ENCODE measurements around the gene TAS2R1. TPM values are rescaled to one million over a fixed set of nuclear protein-coding genes. Genes with fewer than 3 reads are reported as not detected.

TAS2R1 gene
- total RNA-seq, 1 donor from 2014 or later, result not detected

- no peaks in the 10 kb centered on the region for H3K9me3 Mint-ChIP-seq
- no peaks in the 10 kb centered on the region for H3K36me3 Mint-ChIP-seq
- peaks cover 12% of the 10 kb centered on the region for H3K4me1 Mint-ChIP-seq (ENCODE audit: unreplicated experiment)
- no peak overlapping the region for H3K4me3 Mint-ChIP-seq
- no peak for DNase-seq (ENCODE audit: extremely low spot score, unreplicated experiment)
- no peak for TF ChIP-seq CTCF (conservative IDR thresholded peaks at IDR 0.05)
- H3K27ac Mint-ChIP-seq, result no peak overlapping the region
- H3K27me3 Mint-ChIP-seq, result peaks cover 8% of the 10 kb centered on the region
Measured at GRCh38 chr5:9624196-9624947, 5.8 kb downstream of the TAS2R1 start.

- Mint-ChIP-seq H3K9me3 (no peaks in the 10 kb centered on the region), H3K36me3 (no peaks in the 10 kb centered on the region), H3K4me1 (ENCODE audit: unreplicated experiment) (peaks cover 12% of the 10 kb centered on the region), H3K27ac (no peak overlapping the region), H3K4me3 (no peak overlapping the region), H3K27me3 (peaks cover 11% of the 10 kb centered on the region)
- DNase-seq (ENCODE audit: extremely low spot score, unreplicated experiment), result no peak
- no peak for TF ChIP-seq CTCF (conservative IDR thresholded peaks at IDR 0.05)
Measured at GRCh38 chr5:9623661-9624060, 6.5 kb downstream of the TAS2R1 start.

GRCh38 chr5:9622971-9623421, 7.2 kb downstream of the TAS2R1 start:
- no peak for TF ChIP-seq CTCF (conservative IDR thresholded peaks at IDR 0.05)
- no peaks in the 10 kb centered on the region for H3K9me3 Mint-ChIP-seq
- no peak overlapping the region for H3K4me3 Mint-ChIP-seq
- peaks cover 7% of the 10 kb centered on the region for H3K4me1 Mint-ChIP-seq (ENCODE audit: unreplicated experiment)
- no peak for DNase-seq (ENCODE audit: extremely low spot score, unreplicated experiment)
- no peaks in the 10 kb centered on the region for H3K36me3 Mint-ChIP-seq
- peaks cover 11% of the 10 kb centered on the region for H3K27me3 Mint-ChIP-seq
- no peak overlapping the region for H3K27ac Mint-ChIP-seq

- no peaks in the 10 kb centered on the region for H3K9me3 Mint-ChIP-seq
- no peak overlapping the region for H3K27ac Mint-ChIP-seq
- peaks cover 11% of the 10 kb centered on the region for H3K27me3 Mint-ChIP-seq
- no peak for TF ChIP-seq CTCF (conservative IDR thresholded peaks at IDR 0.05)
- DNase-seq (ENCODE audit: extremely low spot score, unreplicated experiment), result no peak
- no peaks in the 10 kb centered on the region for H3K36me3 Mint-ChIP-seq
- H3K4me1 Mint-ChIP-seq (ENCODE audit: unreplicated experiment), result peaks cover 12% of the 10 kb centered on the region
- no peak overlapping the region for H3K4me3 Mint-ChIP-seq
Measured at GRCh38 chr5:9621379-9621903, 8.7 kb downstream of the TAS2R1 start.

GRCh38 chr5:9619331-9620092, 10.6 kb downstream of the TAS2R1 start:
- H3K27ac Mint-ChIP-seq, result no peak overlapping the region
- no peak for TF ChIP-seq CTCF (conservative IDR thresholded peaks at IDR 0.05)
- DNase-seq (ENCODE audit: extremely low spot score, unreplicated experiment), result no peak
- H3K27me3 Mint-ChIP-seq, result peaks cover 11% of the 10 kb centered on the region
- no peaks in the 10 kb centered on the region for H3K36me3 Mint-ChIP-seq
- no peaks in the 10 kb centered on the region for H3K9me3 Mint-ChIP-seq
- peaks cover 12% of the 10 kb centered on the region for H3K4me1 Mint-ChIP-seq (ENCODE audit: unreplicated experiment)
- no peak overlapping the region for H3K4me3 Mint-ChIP-seq

Measured in type B pancreatic cell (in vitro differentiated cells).